ENCODE measurements around the gene CAP2. TPM values are rescaled to one million over a fixed set of nuclear protein-coding genes. Genes with fewer than 3 reads are reported as not detected.

Gene CAP2
- not detected for total RNA-seq
- polyA plus RNA-seq, result not detected
- total RNA-seq, result 0 to 0.09 (median 0) reads per million in 6 experiments

- Mint-ChIP-seq H3K36me3 (peaks cover 0 to 6% (median 0%) of the 10 kb centered on the region in 3 donors), H3K27ac (peak within 1 kb of the TSS in 1 of 10 donors; percentile 21), H3K4me3 (peak within 1 kb of the TSS; percentile 36 to 78 (median 60)), H3K4me1 (peaks cover 2 to 11% (median 7%) of the 10 kb centered on the region in 4 donors), H3K27me3 (peaks cover 50 to 70% (median 63%) of the 10 kb centered on the region in 5 donors), H3K9me3 (peaks cover 0 to 10% (median 2%) of the 10 kb centered on the region in 9 donors)
- no peak for DNase-seq
- ATAC-seq, result no peak
- POLR2A ChIA-PET, result no interaction called here
These were observed at the start of gene CAP2 for GRCh38 chr6:17392978-17393891. CAP2 (plus strand) TSS chr6:17393595; CDS start chr6:17421556, 27,961 bp downstream.

GRCh38 chr6:17347012-17347411 lies 46.4 kb upstream of the CAP2 start:
- no peak for DNase-seq
- no peaks in the 10 kb centered on the region for H3K36me3 Mint-ChIP-seq
- no peak overlapping the region for H3K27ac Mint-ChIP-seq
- peaks cover 0 to 2% (median 0%) of the 10 kb centered on the region in 4 donors for H3K4me1 Mint-ChIP-seq
- H3K9me3 Mint-ChIP-seq, result peaks cover 0 to 10% (median 0%) of the 10 kb centered on the region in 9 donors
- peaks cover 0 to 17% (median 6%) of the 10 kb centered on the region in 5 donors for H3K27me3 Mint-ChIP-seq
- POLR2A ChIA-PET, result no interaction called here
- no peak for ATAC-seq
- no peak overlapping the region for H3K4me3 Mint-ChIP-seq

- Mint-ChIP-seq H3K36me3 (no peaks in the 10 kb centered on the region), H3K27ac (no peak overlapping the region), H3K4me1 (no peaks in the 10 kb centered on the region), H3K27me3 (peaks cover 0 to 17% (median 0%) of the 10 kb centered on the region in 5 donors), H3K9me3 (no peaks in the 10 kb centered on the region), H3K4me3 (no peak overlapping the region)
- DNase-seq, result no peak
- POLR2A ChIA-PET, result no interaction called here
- ATAC-seq, result no peak
These were observed 44.0 kb upstream of the CAP2 start for GRCh38 chr6:17349427-17349826.

GRCh38 chr6:17352302-17352701 lies 41.1 kb upstream of the CAP2 start:
- no peaks in the 10 kb centered on the region for H3K4me1 Mint-ChIP-seq
- H3K4me3 Mint-ChIP-seq, result no peak overlapping the region

GRCh38 chr6:17353440-17354175 lies 39.8 kb upstream of the CAP2 start:
- ATAC-seq, result no peak
- no peaks in the 10 kb centered on the region for H3K4me1 Mint-ChIP-seq
- H3K4me3 Mint-ChIP-seq, result no peak overlapping the region
- no peak for DNase-seq
- peaks cover 0 to 10% (median 3%) of the 10 kb centered on the region in 5 donors for H3K27me3 Mint-ChIP-seq
- POLR2A ChIA-PET, result no interaction called here
- no peak overlapping the region for H3K27ac Mint-ChIP-seq
- no peaks in the 10 kb centered on the region for H3K36me3 Mint-ChIP-seq
- H3K9me3 Mint-ChIP-seq, result peaks cover 0 to 2% (median 0%) of the 10 kb centered on the region in 9 donors

More at GRCh38 chr6:17352302-17352701, 41.1 kb upstream of the CAP2 start:
- H3K27ac Mint-ChIP-seq, result no peak overlapping the region
- peaks cover 0 to 10% (median 0%) of the 10 kb centered on the region in 5 donors for H3K27me3 Mint-ChIP-seq
- POLR2A ChIA-PET, result no interaction called here
- peaks cover 0 to 2% (median 0%) of the 10 kb centered on the region in 9 donors for H3K9me3 Mint-ChIP-seq
- no peak for ATAC-seq
- H3K36me3 Mint-ChIP-seq, result no peaks in the 10 kb centered on the region
- DNase-seq, result no peak

GRCh38 chr6:17354700-17355403 lies 38.5 kb upstream of the CAP2 start:
- peaks cover 0 to 7% (median 0%) of the 10 kb centered on the region in 9 donors for H3K9me3 Mint-ChIP-seq
- no peak overlapping the region for H3K4me3 Mint-ChIP-seq
- no peak for ATAC-seq
- no peak for DNase-seq
- POLR2A ChIA-PET, result no interaction called here
- H3K36me3 Mint-ChIP-seq, result no peaks in the 10 kb centered on the region
- no peaks in the 10 kb centered on the region for H3K4me1 Mint-ChIP-seq
- no peak overlapping the region for H3K27ac Mint-ChIP-seq
- H3K27me3 Mint-ChIP-seq, result peaks cover 0 to 10% (median 3%) of the 10 kb centered on the region in 5 donors

GRCh38 chr6:17355404-17355774 lies 38.0 kb upstream of the CAP2 start:
- no peak overlapping the region for H3K4me3 Mint-ChIP-seq
- peaks cover 0 to 7% (median 0%) of the 10 kb centered on the region in 9 donors for H3K9me3 Mint-ChIP-seq
- H3K4me1 Mint-ChIP-seq, result no peaks in the 10 kb centered on the region
- POLR2A ChIA-PET, result no interaction called here
- H3K36me3 Mint-ChIP-seq, result no peaks in the 10 kb centered on the region
- DNase-seq, result no peak
- peaks cover 0 to 10% (median 1%) of the 10 kb centered on the region in 5 donors for H3K27me3 Mint-ChIP-seq
- H3K27ac Mint-ChIP-seq, result no peak overlapping the region
- no peak for ATAC-seq

GRCh38 chr6:17358515-17358914 lies 34.9 kb upstream of the CAP2 start:
- peaks cover 0 to 3% (median 0%) of the 10 kb centered on the region in 5 donors for H3K27me3 Mint-ChIP-seq
- H3K4me3 Mint-ChIP-seq, result no peak overlapping the region
- peaks cover 0 to 10% (median 2%) of the 10 kb centered on the region in 9 donors for H3K9me3 Mint-ChIP-seq
- POLR2A ChIA-PET, result no interaction called here
- no peaks in the 10 kb centered on the region for H3K36me3 Mint-ChIP-seq
- DNase-seq, result no peak
- H3K27ac Mint-ChIP-seq, result no peak overlapping the region
- no peaks in the 10 kb centered on the region for H3K4me1 Mint-ChIP-seq
- no peak for ATAC-seq

GRCh38 chr6:17360564-17360963 lies 32.8 kb upstream of the CAP2 start:
- Mint-ChIP-seq H3K4me1 (no peaks in the 10 kb centered on the region), H3K27ac (no peak overlapping the region), H3K9me3 (peaks cover 0 to 10% (median 2%) of the 10 kb centered on the region in 9 donors), H3K4me3 (no peak overlapping the region), H3K27me3 (peaks cover 0 to 3% (median 0%) of the 10 kb centered on the region in 5 donors), H3K36me3 (no peaks in the 10 kb centered on the region)
- DNase-seq, result no peak
- POLR2A ChIA-PET, result no interaction called here
- ATAC-seq, result no peak

- H3K4me3 Mint-ChIP-seq, result no peak overlapping the region
- H3K27me3 Mint-ChIP-seq, result peaks cover 0 to 6% (median 0%) of the 10 kb centered on the region in 5 donors
- ATAC-seq (no peak), DNase-seq (no peak)
- POLR2A ChIA-PET, result no interaction called here
- no peaks in the 10 kb centered on the region for H3K36me3 Mint-ChIP-seq
- peaks cover 0 to 12% (median 2%) of the 10 kb centered on the region in 9 donors for H3K9me3 Mint-ChIP-seq
- no peak overlapping the region for H3K27ac Mint-ChIP-seq
- H3K4me1 Mint-ChIP-seq, result no peaks in the 10 kb centered on the region
These were observed 32.4 kb upstream of the CAP2 start for GRCh38 chr6:17361013-17361412.

GRCh38 chr6:17365961-17366360 lies 27.4 kb upstream of the CAP2 start:
- Mint-ChIP-seq H3K27ac (no peak overlapping the region), H3K4me3 (no peak overlapping the region), H3K27me3 (peaks cover 0 to 3% (median under 1%) of the 10 kb centered on the region in 5 donors), H3K9me3 (peaks cover 6 to 34% (median 15%) of the 10 kb centered on the region in 9 donors), H3K36me3 (peaks cover 0 to 10% (median 0%) of the 10 kb centered on the region in 3 donors), H3K4me1 (no peaks in the 10 kb centered on the region)
- POLR2A ChIA-PET, result no interaction called here
- DNase-seq (no peak), ATAC-seq (no peak)

GRCh38 chr6:17367868-17368267 lies 25.5 kb upstream of the CAP2 start:
- DNase-seq, result no peak
- no peak for ATAC-seq
- Mint-ChIP-seq H3K4me1 (no peaks in the 10 kb centered on the region), H3K36me3 (peaks cover 0 to 10% (median 0%) of the 10 kb centered on the region in 3 donors), H3K27me3 (peaks cover 0 to 4% (median 2%) of the 10 kb centered on the region in 5 donors), H3K27ac (no peak overlapping the region), H3K9me3 (peaks cover 6 to 41% (median 15%) of the 10 kb centered on the region in 9 donors), H3K4me3 (no peak overlapping the region)
- POLR2A ChIA-PET, result no interaction called here
